ENCODE data around the gene TUBE1.

TUBE1 gene

DNA sequence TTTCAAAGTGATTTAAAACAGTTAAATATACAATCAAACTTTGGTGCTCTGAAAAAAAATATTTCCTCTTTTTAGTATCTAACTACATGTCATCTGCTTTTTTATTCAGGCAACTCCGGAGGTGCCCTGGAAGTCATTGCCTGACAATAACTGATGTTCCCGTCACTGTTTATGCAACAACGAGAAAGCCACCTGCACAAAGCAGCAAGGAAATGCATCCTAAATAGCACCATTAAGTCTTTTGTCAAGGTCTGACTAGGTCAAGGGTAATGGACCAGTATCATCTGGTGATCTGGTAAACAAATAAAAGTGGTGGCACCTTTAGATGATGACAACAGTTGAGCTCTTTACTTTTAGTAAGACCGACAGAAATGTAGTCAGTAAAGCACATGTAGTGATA, 13.3 kb upstream of the TUBE1 start:
- no peak for TF ChIP-seq EZH2phosphoT487 (IDR thresholded peaks at IDR 0.05; ENCODE audit: low read length)
- TF ChIP-seq, protein P1, sequence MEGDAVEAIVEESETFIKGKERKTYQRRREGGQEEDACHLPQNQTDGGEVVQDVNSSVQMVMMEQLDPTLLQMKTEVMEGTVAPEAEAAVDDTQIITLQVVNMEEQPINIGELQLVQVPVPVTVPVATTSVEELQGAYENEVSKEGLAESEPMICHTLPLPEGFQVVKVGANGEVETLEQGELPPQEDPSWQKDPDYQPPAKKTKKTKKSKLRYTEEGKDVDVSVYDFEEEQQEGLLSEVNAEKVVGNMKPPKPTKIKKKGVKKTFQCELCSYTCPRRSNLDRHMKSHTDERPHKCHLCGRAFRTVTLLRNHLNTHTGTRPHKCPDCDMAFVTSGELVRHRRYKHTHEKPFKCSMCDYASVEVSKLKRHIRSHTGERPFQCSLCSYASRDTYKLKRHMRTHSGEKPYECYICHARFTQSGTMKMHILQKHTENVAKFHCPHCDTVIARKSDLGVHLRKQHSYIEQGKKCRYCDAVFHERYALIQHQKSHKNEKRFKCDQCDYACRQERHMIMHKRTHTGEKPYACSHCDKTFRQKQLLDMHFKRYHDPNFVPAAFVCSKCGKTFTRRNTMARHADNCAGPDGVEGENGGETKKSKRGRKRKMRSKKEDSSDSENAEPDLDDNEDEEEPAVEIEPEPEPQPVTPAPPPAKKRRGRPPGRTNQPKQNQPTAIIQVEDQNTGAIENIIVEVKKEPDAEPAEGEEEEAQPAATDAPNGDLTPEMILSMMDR (IDR thresholded peaks at IDR 0.05; ENCODE audit: low read length), result no peak
- no peak for TF ChIP-seq EZH2 (optimal IDR thresholded peaks at IDR 0.05; ENCODE audit: low read depth, low read length)

DNA sequence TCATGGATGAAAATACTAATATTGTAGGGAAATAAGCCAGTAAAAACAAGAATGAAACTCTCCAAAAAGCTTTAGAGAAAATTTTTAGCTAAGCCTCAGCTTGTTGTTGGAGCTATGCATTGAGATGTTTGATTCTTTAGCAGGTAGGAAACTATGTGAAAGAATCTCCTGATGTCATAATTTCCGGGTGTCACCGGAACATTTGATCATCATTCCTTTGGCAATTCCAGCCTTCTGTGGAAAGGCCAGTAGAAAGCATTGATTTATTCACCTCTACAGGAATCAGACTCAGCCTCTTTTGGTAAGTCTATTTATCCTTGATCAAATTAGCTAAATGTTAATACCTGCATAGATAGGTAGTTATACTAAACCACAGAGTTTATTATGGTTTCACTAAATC, 9.6 kb upstream of the TUBE1 start:
- H3K4me2 ChIP-seq (ENCODE audit: low read depth, low read length), result no peak overlapping the region
- H3K36me3 ChIP-seq (replicated peaks; ENCODE audit: insufficient read depth, low read length), result no peaks in the 10 kb centered on the region
- TF ChIP-seq EZH2 (optimal IDR thresholded peaks at IDR 0.05; ENCODE audit: low read depth, low read length), result no peak
- no peak for TF ChIP-seq EZH2phosphoT487 (IDR thresholded peaks at IDR 0.05; ENCODE audit: low read length)
- TF ChIP-seq, protein P1 (IDR thresholded peaks at IDR 0.05; ENCODE audit: low read length), result no peak
- no peaks in the 10 kb centered on the region for H3K4me1 ChIP-seq (ENCODE audit: low read length)
- H3K9me2 ChIP-seq (replicated peaks; ENCODE audit: insufficient read depth, low read length), result no peaks in the 10 kb centered on the region
- H2AFZ ChIP-seq (ENCODE audit: low read length), result no peak overlapping the region
- no peaks in the 10 kb centered on the region for H3K27me3 ChIP-seq (replicated peaks; ENCODE audit: insufficient read depth, low read length)
- no peak overlapping the region for H3K27ac ChIP-seq (ENCODE audit: low read length)
- no peaks in the 10 kb centered on the region for H3K9me3 ChIP-seq (replicated peaks; ENCODE audit: insufficient read depth, low read length)
- no peaks in the 10 kb centered on the region for H3K79me2 ChIP-seq (ENCODE audit: low read length)
- no peak overlapping the region for H3K9ac ChIP-seq (ENCODE audit: low read length)
- H4K20me1 ChIP-seq (ENCODE audit: insufficient read depth, low read length), result no peaks in the 10 kb centered on the region
- H3F3A ChIP-seq (ENCODE audit: insufficient read depth, low read length), result no peaks in the 10 kb centered on the region
- no peak overlapping the region for H3K4me3 ChIP-seq (ENCODE audit: low read length)
- no peak for DNase-seq

More for the DNA sequence above, 13.3 kb upstream of the TUBE1 start:
- Histone ChIP-seq H3K4me1 (ENCODE audit: low read length) (no peaks in the 10 kb centered on the region), H3K4me2 (ENCODE audit: low read depth, low read length) (no peak overlapping the region), H3K27ac (ENCODE audit: low read length) (no peak overlapping the region), H3K9ac (ENCODE audit: low read length) (no peak overlapping the region), H3K27me3 (replicated peaks; ENCODE audit: insufficient read depth, low read length) (no peaks in the 10 kb centered on the region), H2AFZ (ENCODE audit: low read length) (no peak overlapping the region), H3K79me2 (ENCODE audit: low read length) (no peaks in the 10 kb centered on the region), H3K36me3 (replicated peaks; ENCODE audit: insufficient read depth, low read length) (no peaks in the 10 kb centered on the region), H3K4me3 (ENCODE audit: low read length) (no peak overlapping the region), H3F3A (ENCODE audit: insufficient read depth, low read length) (no peaks in the 10 kb centered on the region), H3K9me3 (replicated peaks; ENCODE audit: insufficient read depth, low read length) (no peaks in the 10 kb centered on the region), H3K9me2 (replicated peaks; ENCODE audit: insufficient read depth, low read length) (no peaks in the 10 kb centered on the region), H4K20me1 (ENCODE audit: insufficient read depth, low read length) (no peaks in the 10 kb centered on the region)
- no peak for DNase-seq

DNA sequence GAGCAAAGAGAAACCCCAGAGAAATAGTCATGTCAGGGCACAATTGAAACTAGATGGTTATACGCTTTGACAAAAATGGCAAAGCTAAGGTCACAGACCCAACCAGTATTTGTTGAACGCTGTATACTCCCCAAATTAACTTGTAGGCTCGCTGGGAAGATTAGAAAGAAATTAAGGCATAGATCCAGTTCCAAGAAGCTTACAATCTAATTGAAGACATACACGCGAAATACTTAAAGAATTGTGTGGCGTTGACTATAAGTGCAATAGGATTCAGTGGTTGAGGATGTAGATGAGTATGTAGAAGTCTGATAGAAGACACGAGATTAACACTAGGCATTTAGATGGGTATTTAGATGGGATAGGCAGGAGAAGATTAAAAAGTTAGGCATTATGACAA, 634 bp upstream of the TUBE1 start:
- Histone ChIP-seq H3K4me3 (ENCODE audit: low read length) (peak overlapping the region; percentile 88), H3K27ac (ENCODE audit: low read length) (peak overlapping the region; percentile 52; the same call in 1 of the 2 replicates), H3F3A (ENCODE audit: insufficient read depth, low read length) (no peaks in the 10 kb centered on the region), H3K9ac (ENCODE audit: low read length) (peak overlapping the region; percentile 66), H4K20me1 (ENCODE audit: insufficient read depth, low read length) (no peaks in the 10 kb centered on the region), H3K27me3 (replicated peaks; ENCODE audit: insufficient read depth, low read length) (no peaks in the 10 kb centered on the region), H2AFZ (ENCODE audit: low read length) (peak overlapping the region; percentile 76), H3K9me3 (replicated peaks; ENCODE audit: insufficient read depth, low read length) (no peaks in the 10 kb centered on the region), H3K36me3 (replicated peaks; ENCODE audit: insufficient read depth, low read length) (no peaks in the 10 kb centered on the region), H3K4me1 (ENCODE audit: low read length) (no peaks in the 10 kb centered on the region), H3K79me2 (ENCODE audit: low read length) (no peaks in the 10 kb centered on the region), H3K4me2 (ENCODE audit: low read depth, low read length) (peak overlapping the region; percentile 57), H3K9me2 (replicated peaks; ENCODE audit: insufficient read depth, low read length) (no peaks in the 10 kb centered on the region)
- TF ChIP-seq EZH2phosphoT487 (IDR thresholded peaks at IDR 0.05; ENCODE audit: low read length), result no peak
- no peak for TF ChIP-seq EZH2 (optimal IDR thresholded peaks at IDR 0.05; ENCODE audit: low read depth, low read length)
- TF ChIP-seq, protein P1 (IDR thresholded peaks at IDR 0.05; ENCODE audit: low read length), result no peak
- DNase-seq, result no peak
